KBM-7 (cell line): Measurements from ENCODE around the gene LPAR2.

ENCODE experiments used
- DNase-seq: peaks from one replicate; pipeline ENCODE4 v3.0.0-alpha.2; 2015
- in situ Hi-C: fragments of 300-500 bp; cut with MboI; formaldehyde crosslinking; loops from 2 replicates; pipeline ENCODE4 v1.14.3; 2020; ENCODE audit warnings: low sequenced_read_pairs, low pct_unique_long_range_greater_than_20kb, mixed read lengths

LPAR2 gene

GRCh38 chr19:19635313-19635702 lies 7.3 kb upstream of the LPAR2 start:
- DNase-seq = no peak
- in situ Hi-C loops = no loop called here

GRCh38 chr19:19634516-19635312 lies 6.7 kb upstream of the LPAR2 start:
- DNase-seq = no peak

GRCh38 chr19:19633711-19634515 lies 5.9 kb upstream of the LPAR2 start:
- in situ Hi-C loops = no loop called here

More at GRCh38 chr19:19634516-19635312, 6.7 kb upstream of the LPAR2 start:
- in situ Hi-C loops = no loop called here

GRCh38 chr19:19632661-19633060 lies 4.6 kb upstream of the LPAR2 start:
- in situ Hi-C loops = no loop called here
- no peak for DNase-seq

More at GRCh38 chr19:19633711-19634515, 5.9 kb upstream of the LPAR2 start:
- DNase-seq = no peak

- in situ Hi-C loops = no loop called here
Observed at GRCh38 chr19:19631346-19631745, 3.3 kb upstream of the LPAR2 start.

GRCh38 chr19:19630426-19630825 lies 2.4 kb upstream of the LPAR2 start:
- DNase-seq = no peak
- in situ Hi-C loops = no loop called here

More at GRCh38 chr19:19631346-19631745, 3.3 kb upstream of the LPAR2 start:
- no peak for DNase-seq

- no peak for DNase-seq
- in situ Hi-C loops = no loop called here
Observed at GRCh38 chr19:19630062-19630414, 2.0 kb upstream of the LPAR2 start.

GRCh38 chr19:19628501-19629134 lies 598 bp upstream of the LPAR2 start:
- DNase-seq = no peak
- in situ Hi-C loops = no loop called here

GRCh38 chr19:19626516-19627472 lies 1.2 kb downstream of the LPAR2 start:
- in situ Hi-C loops = no loop called here
- no peak for DNase-seq

GRCh38 chr19:19624032-19624570 lies 3.9 kb downstream of the LPAR2 start:
- in situ Hi-C loops = no loop called here
- DNase-seq = no peak

GRCh38 chr19:19623383-19623782 lies 4.6 kb downstream of the LPAR2 start:
- in situ Hi-C loops = no loop called here
- no peak for DNase-seq

- no peak for DNase-seq
- in situ Hi-C loops = no loop called here
Observed at GRCh38 chr19:19619849-19620210, 8.2 kb downstream of the LPAR2 start.

GRCh38 chr19:19619181-19619848 lies 8.7 kb downstream of the LPAR2 start:
- DNase-seq = no peak
- in situ Hi-C loops = no loop called here

GRCh38 chr19:19618219-19619051 lies 9.6 kb downstream of the LPAR2 start, which contains the start of gene PBX4:
Gene PBX4, minus strand, starts transcription at chr19:19618687. Its CDS starts 58 bp downstream, at chr19:19618629.
- peak; percentile 99 for DNase-seq
- in situ Hi-C loops = no loop called here

- in situ Hi-C loops = no loop called here
- no peak for DNase-seq
Observed at GRCh38 chr19:19615086-19615485, 12.9 kb downstream of the LPAR2 start.

- no peak for DNase-seq
- in situ Hi-C loops = no loop called here
Observed at GRCh38 chr19:19613506-19613905, 14.5 kb downstream of the LPAR2 start.
